ENCODE results near the gene TMC3. TPM values are rescaled to one million over a fixed set of nuclear protein-coding genes. Genes with fewer than 3 reads are reported as not detected.
A peak's percentile ranks its signal among the peaks of the same experiment; 100 is the strongest.

The TMC3 gene
- polyA plus RNA-seq, 4 donors: 0.25 to 5.3 TPM; not detected in 2

DNA sequence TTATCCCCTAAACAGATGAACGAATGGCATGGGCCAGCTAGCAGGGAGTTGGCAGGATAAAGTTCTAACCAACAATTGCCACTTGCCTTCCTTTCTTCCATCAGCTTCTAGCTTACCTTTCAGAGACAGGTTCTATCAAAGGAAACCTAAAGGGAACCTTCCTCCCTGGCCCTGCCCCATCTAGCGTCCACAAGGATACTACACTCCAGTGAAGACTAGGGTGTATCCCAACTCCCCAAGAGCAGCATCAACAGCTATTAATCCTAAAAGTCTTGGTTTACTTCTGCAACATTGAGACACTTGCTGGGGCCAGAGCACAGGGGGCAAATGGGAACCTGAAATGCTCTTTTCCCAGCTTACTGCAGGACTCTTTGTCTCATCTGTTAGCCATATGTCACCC lies 37.0 kb upstream of the TMC3 start:
- Histone ChIP-seq H3K4me3 (ENCODE audit: low read depth in 1 of 3, low read length in 3 of 3) (no peak overlapping the region), H3K4me1 (ENCODE audit: control insufficient read depth in 3 of 3, insufficient read depth in 2 of 3, low read depth in 1 of 3, low read length in 2 of 3) (no peaks in the 10 kb centered on the region), H3K9me3 (ENCODE audit: control insufficient read depth in 2 of 2, insufficient read depth in 1 of 2, low read depth in 1 of 2, low read length in 1 of 2) (no peaks in the 10 kb centered on the region), H3K27me3 (ENCODE audit: control insufficient read depth in 3 of 3, insufficient read depth in 3 of 3, low read length in 3 of 3) (no peaks in the 10 kb centered on the region), H3K27ac (ENCODE audit: low read depth in 1 of 3, low read length in 2 of 3) (no peak overlapping the region), H3K36me3 (ENCODE audit: control insufficient read depth in 3 of 3, insufficient read depth in 2 of 3, low read depth in 1 of 3, low read length in 3 of 3) (no peaks in the 10 kb centered on the region)
- DNase-seq: no peak
- FAIRE-seq: no peak
- WGBS, 3 donors: 73 to 79% (median 75%) methylated on average over 2 of the region's 2 CpGs

DNA sequence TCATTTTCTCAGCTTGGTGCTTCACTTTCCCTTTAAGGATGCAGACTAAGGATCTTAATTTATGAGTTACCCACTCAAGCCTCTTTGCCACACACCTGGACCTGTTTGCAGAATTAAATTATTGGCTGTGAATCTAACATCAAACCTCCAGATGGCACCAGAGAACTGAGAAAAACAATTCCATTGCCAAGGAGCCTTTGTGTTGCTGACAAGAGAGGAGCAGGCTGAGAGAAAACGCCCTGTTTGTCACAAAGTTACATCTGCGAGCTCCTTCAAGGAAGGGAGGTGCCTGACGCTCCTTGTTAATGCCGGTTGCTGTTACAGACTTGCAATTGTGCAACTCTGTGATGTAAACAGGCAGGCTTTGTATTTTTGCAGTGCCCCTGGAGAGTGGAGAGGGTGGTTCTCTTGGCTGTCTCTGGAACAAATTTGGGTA lies 36.3 kb upstream of the TMC3 start:
- Histone ChIP-seq H3K9me3 (ENCODE audit: control insufficient read depth in 2 of 2, insufficient read depth in 1 of 2, low read depth in 1 of 2, low read length in 1 of 2) (no peaks in the 10 kb centered on the region), H3K27ac (ENCODE audit: low read depth in 1 of 3, low read length in 2 of 3) (no peak overlapping the region), H3K4me3 (ENCODE audit: low read depth in 1 of 3, low read length in 3 of 3) (no peak overlapping the region), H3K36me3 (ENCODE audit: control insufficient read depth in 3 of 3, insufficient read depth in 2 of 3, low read depth in 1 of 3, low read length in 3 of 3) (no peaks in the 10 kb centered on the region), H3K27me3 (ENCODE audit: control insufficient read depth in 3 of 3, insufficient read depth in 3 of 3, low read length in 3 of 3) (no peaks in the 10 kb centered on the region), H3K4me1 (ENCODE audit: control insufficient read depth in 3 of 3, insufficient read depth in 2 of 3, low read depth in 1 of 3, low read length in 2 of 3) (no peaks in the 10 kb centered on the region)
- WGBS, 3 donors: 0 to 3% (median 1%) methylated on average over 4 of the region's 4 CpGs
- FAIRE-seq: no peak
- DNase-seq: peak; percentile 61 to 65

DNA sequence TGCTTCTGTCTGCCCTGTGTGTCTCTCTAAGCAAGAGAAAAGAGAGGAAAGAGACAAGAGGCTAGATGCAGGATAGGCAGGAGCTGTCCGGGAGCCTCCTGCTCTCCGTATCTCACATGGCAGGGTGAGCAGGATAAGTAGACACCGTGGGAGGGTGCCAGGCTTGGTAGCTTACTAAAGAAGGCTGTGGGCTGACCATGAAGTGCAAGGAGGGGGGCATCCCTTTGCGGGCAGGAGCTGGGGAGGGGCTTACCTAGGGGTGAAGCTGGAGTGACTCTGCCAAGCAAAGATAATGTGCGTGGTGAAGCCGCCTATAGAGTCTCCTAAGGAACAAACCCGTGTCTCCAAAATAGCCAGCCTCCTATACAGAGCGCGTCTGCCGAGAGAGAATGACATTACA lies 33.7 kb upstream of the TMC3 start:
- no peak for DNase-seq
- Histone ChIP-seq H3K4me3 (ENCODE audit: low read depth in 1 of 3, low read length in 3 of 3) (no peak overlapping the region), H3K4me1 (ENCODE audit: control insufficient read depth in 3 of 3, insufficient read depth in 2 of 3, low read depth in 1 of 3, low read length in 2 of 3) (no peaks in the 10 kb centered on the region), H3K27me3 (ENCODE audit: control insufficient read depth in 3 of 3, insufficient read depth in 3 of 3, low read length in 3 of 3) (no peaks in the 10 kb centered on the region), H3K27ac (ENCODE audit: low read depth in 1 of 3, low read length in 2 of 3) (no peak overlapping the region), H3K36me3 (ENCODE audit: control insufficient read depth in 3 of 3, insufficient read depth in 2 of 3, low read depth in 1 of 3, low read length in 3 of 3) (no peaks in the 10 kb centered on the region), H3K9me3 (ENCODE audit: control insufficient read depth in 2 of 2, insufficient read depth in 1 of 2, low read depth in 1 of 2, low read length in 1 of 2) (no peaks in the 10 kb centered on the region)
- FAIRE-seq: no peak
- WGBS, 3 donors: 66 to 74% (median 66%) methylated on average over 10 of the region's 10 CpGs

DNA sequence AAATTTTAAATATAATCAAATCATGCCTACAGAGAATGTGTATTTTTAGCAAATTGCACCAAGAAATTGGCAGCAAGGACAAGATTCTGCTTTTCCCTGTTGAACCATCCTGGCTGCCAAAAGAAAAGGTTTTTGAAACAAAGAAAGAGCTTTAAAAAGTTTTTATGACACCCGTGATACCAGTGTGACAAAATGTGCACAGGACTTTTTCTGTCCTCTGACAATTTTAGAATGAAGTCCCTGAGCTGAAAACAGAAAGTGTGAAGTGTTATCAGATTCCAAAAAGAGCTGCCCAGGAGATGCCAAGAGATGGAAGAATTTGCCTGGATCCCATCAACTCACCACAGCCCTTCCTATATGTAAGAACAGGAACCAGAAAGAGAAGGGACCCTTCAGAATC lies 33.2 kb upstream of the TMC3 start:
- FAIRE-seq (no peak), DNase-seq (no peak)
- no peaks in the 10 kb centered on the region for H3K27me3 ChIP-seq (ENCODE audit: control insufficient read depth in 3 of 3, insufficient read depth in 3 of 3, low read length in 3 of 3)
- WGBS, 3 donors: 38 to 65% (median 38%) methylated on average over 1 of the region's 1 CpG
- H3K9me3 ChIP-seq (ENCODE audit: control insufficient read depth in 2 of 2, insufficient read depth in 1 of 2, low read depth in 1 of 2, low read length in 1 of 2): no peaks in the 10 kb centered on the region
- no peaks in the 10 kb centered on the region for H3K36me3 ChIP-seq (ENCODE audit: control insufficient read depth in 3 of 3, insufficient read depth in 2 of 3, low read depth in 1 of 3, low read length in 3 of 3)
- no peaks in the 10 kb centered on the region for H3K4me1 ChIP-seq (ENCODE audit: control insufficient read depth in 3 of 3, insufficient read depth in 2 of 3, low read depth in 1 of 3, low read length in 2 of 3)
- H3K27ac ChIP-seq (ENCODE audit: low read depth in 1 of 3, low read length in 2 of 3): no peak overlapping the region
- no peak overlapping the region for H3K4me3 ChIP-seq (ENCODE audit: low read depth in 1 of 3, low read length in 3 of 3)

DNA sequence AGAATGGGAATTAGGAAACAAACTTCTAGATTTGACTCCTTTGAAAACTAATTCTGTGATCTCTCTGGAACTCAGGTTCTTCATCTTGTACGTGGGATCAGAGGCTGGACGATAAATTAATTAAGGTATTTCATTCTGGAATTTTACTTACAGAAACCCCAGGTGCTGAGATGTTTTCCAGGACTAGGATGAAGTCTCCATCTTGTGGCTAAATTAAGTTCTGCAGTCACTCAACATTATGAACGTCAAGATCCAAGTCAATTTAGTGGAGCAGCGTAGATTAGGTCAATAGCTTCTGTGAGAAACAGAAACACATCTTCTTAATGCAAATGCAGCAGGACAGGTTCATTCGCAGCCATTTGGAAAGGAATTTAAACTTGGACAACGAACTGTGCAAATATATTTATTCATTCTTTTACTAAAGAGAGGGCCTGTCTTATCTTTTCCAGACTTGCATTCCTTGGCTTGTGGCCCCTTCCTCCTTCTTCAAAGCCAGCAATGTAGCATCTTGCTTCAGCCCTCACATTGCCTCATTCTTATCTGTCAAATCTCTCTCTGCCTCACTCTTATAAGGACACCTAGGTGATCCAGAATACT lies 26.7 kb upstream of the TMC3 start:
- WGBS, 3 donors: 16 to 24% (median 19%) methylated on average over 6 of the region's 6 CpGs
- FAIRE-seq: no peak

DNA sequence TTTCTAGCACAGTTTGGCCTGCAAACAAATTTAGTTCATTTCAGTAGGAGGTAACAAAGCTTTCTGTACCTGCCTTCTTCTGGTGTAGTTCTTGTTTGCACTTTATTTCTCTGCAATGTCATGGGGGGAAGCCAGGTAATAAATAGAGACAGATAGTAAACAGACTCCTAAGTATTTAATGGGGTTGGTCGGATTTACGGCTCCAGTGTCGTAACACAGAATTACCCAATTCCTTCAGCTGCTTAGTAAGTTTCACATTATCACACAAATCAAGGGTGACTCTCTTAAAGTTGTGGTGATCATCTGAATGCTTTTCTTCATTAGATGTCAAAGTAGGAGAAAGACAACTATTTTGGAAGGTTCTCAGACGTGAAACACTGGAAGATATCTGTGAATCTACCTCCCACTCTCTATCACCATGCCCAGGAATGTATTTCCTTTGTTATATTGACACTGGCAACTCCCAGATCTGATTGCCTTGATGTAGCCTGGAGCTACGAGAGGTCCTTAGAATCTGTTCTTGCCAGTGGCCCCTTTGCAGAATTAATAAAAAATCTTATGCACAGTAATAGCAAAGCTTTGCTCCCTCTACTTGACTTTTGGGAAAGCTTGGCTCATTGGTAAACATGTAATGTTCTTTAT lies 25.0 kb upstream of the TMC3 start:
- Histone ChIP-seq H3K4me3 (ENCODE audit: low read depth in 1 of 3, low read length in 3 of 3) (no peak overlapping the region), H3K27me3 (ENCODE audit: control insufficient read depth in 3 of 3, insufficient read depth in 3 of 3, low read length in 3 of 3) (no peaks in the 10 kb centered on the region), H3K4me1 (ENCODE audit: control insufficient read depth in 3 of 3, insufficient read depth in 2 of 3, low read depth in 1 of 3, low read length in 2 of 3) (peaks cover 0 to 11% (median 5%) of the 10 kb centered on the region in 3 donors), H3K36me3 (ENCODE audit: control insufficient read depth in 3 of 3, insufficient read depth in 2 of 3, low read depth in 1 of 3, low read length in 3 of 3) (no peaks in the 10 kb centered on the region), H3K27ac (ENCODE audit: low read depth in 1 of 3, low read length in 2 of 3) (no peak overlapping the region), H3K9me3 (ENCODE audit: control insufficient read depth in 2 of 2, insufficient read depth in 1 of 2, low read depth in 1 of 2, low read length in 1 of 2) (peaks cover 0 to 10% of the 10 kb centered on the region in 2 donors)
- FAIRE-seq (no peak), DNase-seq (peak; percentile 27 to 81)
- WGBS, 3 donors: 19 to 51% (median 24%) methylated on average over 5 of the region's 5 CpGs

More for the DNA sequence above, 26.7 kb upstream of the TMC3 start:
- Histone ChIP-seq H3K27ac (ENCODE audit: low read depth in 1 of 3, low read length in 2 of 3) (no peak overlapping the region), H3K27me3 (ENCODE audit: control insufficient read depth in 3 of 3, insufficient read depth in 3 of 3, low read length in 3 of 3) (no peaks in the 10 kb centered on the region), H3K36me3 (ENCODE audit: control insufficient read depth in 3 of 3, insufficient read depth in 2 of 3, low read depth in 1 of 3, low read length in 3 of 3) (no peaks in the 10 kb centered on the region), H3K4me1 (ENCODE audit: control insufficient read depth in 3 of 3, insufficient read depth in 2 of 3, low read depth in 1 of 3, low read length in 2 of 3) (peaks cover 0 to 8% (median 5%) of the 10 kb centered on the region in 3 donors), H3K9me3 (ENCODE audit: control insufficient read depth in 2 of 2, insufficient read depth in 1 of 2, low read depth in 1 of 2, low read length in 1 of 2) (peaks cover 0 to 6% of the 10 kb centered on the region in 2 donors), H3K4me3 (ENCODE audit: low read depth in 1 of 3, low read length in 3 of 3) (no peak overlapping the region)
- DNase-seq: peak; percentile 73

DNA sequence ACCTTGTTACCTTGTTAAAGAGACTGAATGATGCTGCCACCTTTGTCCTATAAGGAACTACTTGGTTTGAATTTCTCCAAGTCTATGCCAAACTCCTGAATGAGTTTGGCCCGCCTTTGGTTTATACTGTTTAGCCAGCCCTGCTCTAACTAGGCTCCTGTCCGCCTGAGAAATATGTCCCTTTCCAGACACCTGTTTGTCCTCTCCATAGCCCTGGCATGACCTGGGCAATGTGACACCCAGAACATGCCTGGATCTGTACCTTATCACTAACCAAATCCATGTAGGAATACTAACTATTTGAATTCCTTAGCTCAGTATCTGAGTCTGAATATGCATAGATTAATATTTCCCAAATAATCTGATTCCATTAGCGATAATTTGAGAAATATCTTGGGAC lies 24.4 kb upstream of the TMC3 start:
- WGBS, 3 donors: 86 to 91% (median 90%) methylated on average over 3 of the region's 3 CpGs
- H3K4me3 ChIP-seq (ENCODE audit: low read depth in 1 of 3, low read length in 3 of 3): no peak overlapping the region
- DNase-seq (no peak), FAIRE-seq (no peak)
- no peak overlapping the region for H3K27ac ChIP-seq (ENCODE audit: low read depth in 1 of 3, low read length in 2 of 3)
- H3K36me3 ChIP-seq (ENCODE audit: control insufficient read depth in 3 of 3, insufficient read depth in 2 of 3, low read depth in 1 of 3, low read length in 3 of 3): no peaks in the 10 kb centered on the region
- peaks cover 0 to 12% (median 5%) of the 10 kb centered on the region in 3 donors for H3K4me1 ChIP-seq (ENCODE audit: control insufficient read depth in 3 of 3, insufficient read depth in 2 of 3, low read depth in 1 of 3, low read length in 2 of 3)
- H3K27me3 ChIP-seq (ENCODE audit: control insufficient read depth in 3 of 3, insufficient read depth in 3 of 3, low read length in 3 of 3): no peaks in the 10 kb centered on the region
- H3K9me3 ChIP-seq (ENCODE audit: control insufficient read depth in 2 of 2, insufficient read depth in 1 of 2, low read depth in 1 of 2, low read length in 1 of 2): peaks cover 0 to 10% of the 10 kb centered on the region in 2 donors

DNA sequence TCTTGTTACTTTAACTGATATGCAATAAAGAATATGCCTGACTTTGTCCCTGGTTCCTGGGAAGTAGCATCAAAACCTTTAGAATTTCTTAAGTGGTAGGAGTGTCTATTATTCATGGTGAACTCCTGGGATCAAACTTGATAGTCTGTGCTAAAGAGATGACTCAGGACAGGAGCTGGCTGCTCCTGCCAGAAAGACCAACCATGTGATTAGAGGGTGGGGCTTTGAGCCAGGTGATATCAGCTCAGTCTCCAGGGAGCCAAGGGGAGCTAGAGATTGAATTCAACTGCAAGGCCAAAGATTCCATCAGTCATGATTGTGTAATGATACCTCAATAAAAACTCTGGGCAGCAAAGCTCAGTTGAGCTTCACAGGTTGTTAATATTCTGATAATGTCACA lies 20.6 kb upstream of the TMC3 start:
- peaks cover 0 to 5% of the 10 kb centered on the region in 2 donors for H3K9me3 ChIP-seq (ENCODE audit: control insufficient read depth in 2 of 2, insufficient read depth in 1 of 2, low read depth in 1 of 2, low read length in 1 of 2)
- no peak for FAIRE-seq
- H3K4me3 ChIP-seq (ENCODE audit: low read depth in 1 of 3, low read length in 3 of 3): no peak overlapping the region
- no peaks in the 10 kb centered on the region for H3K36me3 ChIP-seq (ENCODE audit: control insufficient read depth in 3 of 3, insufficient read depth in 2 of 3, low read depth in 1 of 3, low read length in 3 of 3)
- H3K27ac ChIP-seq (ENCODE audit: low read depth in 1 of 3, low read length in 2 of 3): peak overlapping the region in 1 of 3 donors; percentile 67
- H3K27me3 ChIP-seq (ENCODE audit: control insufficient read depth in 3 of 3, insufficient read depth in 3 of 3, low read length in 3 of 3): no peaks in the 10 kb centered on the region
- H3K4me1 ChIP-seq (ENCODE audit: control insufficient read depth in 3 of 3, insufficient read depth in 2 of 3, low read depth in 1 of 3, low read length in 2 of 3): peaks cover 0 to 12% (median 5%) of the 10 kb centered on the region in 3 donors
- peak; percentile 71 to 88 for DNase-seq

Data from small intestine (tissue), 7 donors.